Kidney epithelial cell (primary cell): ENCODE measurements around the gene PRLR. TPM values are rescaled to one million over a fixed set of nuclear protein-coding genes. Genes with fewer than 3 reads are reported as not detected.

ENCODE experiments used
- DNase-seq: peaks from one replicate; pipeline ENCODE4 v3.0.0-alpha.2; 2010; ENCODE audit warnings: low read depth
- H3K27me3 ChIP-seq: 2 replicates; pipeline ENCODE4 v1.6.0; 2011; ENCODE audit warnings: low read length; ENCODE audit not compliant: control insufficient read depth, insufficient read depth
- H3K36me3 ChIP-seq: 2 replicates; pipeline ENCODE4 v1.5.1; 2011; ENCODE audit warnings: low read length; ENCODE audit not compliant: control insufficient read depth, insufficient read depth
- H3K4me3 ChIP-seq: 2 replicates; pipeline ENCODE4 v1.5.1; 2011; ENCODE audit warnings: low read depth, mild to moderate bottlenecking, control low read depth, low read length
- total RNA-seq: library from RNA; depleted of rRNA; stranded (reverse); fragments of >200 nt; gene quantifications from 2 replicates; pipeline ENCODE4 v1.2.3, GENCODE V29; 2015
- TF ChIP-seq, protein P1 (sequence below): IDR thresholded peaks from 2 replicates; pipeline ENCODE4 v1.5.1; 2011; ENCODE audit warnings: mild to moderate bottlenecking, moderate library complexity, low read length, control low read depth, inconsistent platforms; ENCODE audit not compliant: insufficient read depth, poor library complexity, severe bottlenecking

Gene PRLR
- total RNA-seq, 1 donor from 2014 or later, result 3.8 TPM

DNA sequence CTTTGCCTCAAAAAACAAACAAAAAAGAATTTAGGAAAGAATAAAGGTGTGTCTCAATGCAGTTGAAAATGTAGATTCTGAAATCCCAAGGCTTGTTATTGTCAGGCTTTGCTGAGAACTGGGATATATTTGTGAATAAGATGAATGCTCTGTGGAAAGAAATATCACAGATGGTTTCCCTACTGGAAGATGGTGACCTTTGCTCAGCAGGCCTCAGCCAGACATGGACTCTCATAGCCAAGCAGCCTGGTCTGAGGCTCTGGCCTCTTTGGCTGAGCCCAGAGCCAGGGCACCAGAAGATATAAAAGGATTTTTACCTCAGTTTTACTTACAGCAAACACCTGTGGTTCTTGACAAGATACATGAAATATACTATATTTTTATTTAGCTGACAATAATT, 219.6 kb downstream of the PRLR start:
- no peak for DNase-seq
- no peaks in the 10 kb centered on the region for H3K36me3 ChIP-seq
- TF ChIP-seq, protein P1, sequence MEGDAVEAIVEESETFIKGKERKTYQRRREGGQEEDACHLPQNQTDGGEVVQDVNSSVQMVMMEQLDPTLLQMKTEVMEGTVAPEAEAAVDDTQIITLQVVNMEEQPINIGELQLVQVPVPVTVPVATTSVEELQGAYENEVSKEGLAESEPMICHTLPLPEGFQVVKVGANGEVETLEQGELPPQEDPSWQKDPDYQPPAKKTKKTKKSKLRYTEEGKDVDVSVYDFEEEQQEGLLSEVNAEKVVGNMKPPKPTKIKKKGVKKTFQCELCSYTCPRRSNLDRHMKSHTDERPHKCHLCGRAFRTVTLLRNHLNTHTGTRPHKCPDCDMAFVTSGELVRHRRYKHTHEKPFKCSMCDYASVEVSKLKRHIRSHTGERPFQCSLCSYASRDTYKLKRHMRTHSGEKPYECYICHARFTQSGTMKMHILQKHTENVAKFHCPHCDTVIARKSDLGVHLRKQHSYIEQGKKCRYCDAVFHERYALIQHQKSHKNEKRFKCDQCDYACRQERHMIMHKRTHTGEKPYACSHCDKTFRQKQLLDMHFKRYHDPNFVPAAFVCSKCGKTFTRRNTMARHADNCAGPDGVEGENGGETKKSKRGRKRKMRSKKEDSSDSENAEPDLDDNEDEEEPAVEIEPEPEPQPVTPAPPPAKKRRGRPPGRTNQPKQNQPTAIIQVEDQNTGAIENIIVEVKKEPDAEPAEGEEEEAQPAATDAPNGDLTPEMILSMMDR, result no peak
- H3K4me3 ChIP-seq, result no peak overlapping the region
- no peaks in the 10 kb centered on the region for H3K27me3 ChIP-seq

DNA sequence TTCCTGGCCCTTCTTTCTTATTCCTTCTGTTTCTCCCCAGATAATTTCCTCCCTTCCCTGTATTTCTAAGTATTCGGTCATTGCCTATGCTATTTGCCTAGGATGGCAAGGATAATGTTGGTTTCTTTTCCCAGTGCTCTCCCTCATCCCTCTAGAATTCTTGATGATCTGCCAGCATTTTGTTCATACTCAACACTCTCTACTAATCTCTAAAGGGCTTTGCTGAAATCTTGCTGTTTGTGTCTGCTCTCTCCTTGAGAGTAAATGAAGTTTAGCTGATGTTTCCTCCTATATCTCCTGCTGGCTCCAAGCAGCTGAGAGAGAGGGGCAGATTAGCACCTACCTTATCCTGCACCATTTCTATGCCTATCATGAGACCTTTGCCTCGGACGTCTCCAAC, 220.6 kb downstream of the PRLR start:
- H3K36me3 ChIP-seq, result no peaks in the 10 kb centered on the region
- no peak overlapping the region for H3K4me3 ChIP-seq
- no peaks in the 10 kb centered on the region for H3K27me3 ChIP-seq
- TF ChIP-seq, protein P1, result no peak
- no peak for DNase-seq

DNA sequence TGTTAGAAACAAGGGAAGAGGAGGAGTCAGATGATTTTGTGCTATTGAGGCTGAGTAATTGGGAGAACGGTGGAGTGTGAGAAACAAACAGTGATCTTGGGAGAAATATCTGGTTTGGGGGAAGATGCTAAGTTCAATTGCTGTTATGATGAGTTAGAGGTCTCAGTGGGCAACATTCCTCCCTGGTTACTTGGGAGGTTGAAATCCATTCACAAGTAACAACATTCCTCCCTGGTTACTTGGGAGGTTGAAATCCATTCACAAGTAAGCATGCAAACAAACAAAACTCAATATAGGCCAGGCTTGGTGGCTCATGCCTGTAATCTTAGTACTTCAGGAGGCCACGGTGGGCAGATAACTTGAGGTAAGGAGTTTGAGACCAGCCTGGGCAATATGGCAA, 221.3 kb downstream of the PRLR start:
- Histone ChIP-seq H3K27me3 (no peaks in the 10 kb centered on the region), H3K4me3 (no peak overlapping the region), H3K36me3 (no peaks in the 10 kb centered on the region)
- DNase-seq, result no peak
- TF ChIP-seq, protein P1, result no peak

DNA sequence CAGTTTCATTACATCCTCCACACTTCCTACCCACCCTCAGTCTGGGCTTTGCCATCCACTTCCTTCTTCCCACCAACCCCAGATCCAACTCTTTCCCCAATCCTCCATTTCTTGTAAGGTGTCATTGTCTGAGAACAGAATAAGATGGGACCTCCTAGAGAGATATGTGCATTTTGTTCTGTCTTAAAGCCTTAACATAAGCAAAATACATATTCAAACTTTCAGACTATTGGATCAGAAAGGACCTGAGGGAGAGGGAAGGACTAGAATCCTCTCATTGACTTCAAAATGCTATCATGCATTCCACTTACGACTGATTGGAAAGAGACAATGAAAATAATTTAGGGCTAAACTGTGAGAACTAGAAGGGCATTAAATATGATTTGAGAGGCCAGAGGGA, 225.5 kb downstream of the PRLR start:
- Histone ChIP-seq H3K27me3 (no peaks in the 10 kb centered on the region), H3K4me3 (no peak overlapping the region), H3K36me3 (no peaks in the 10 kb centered on the region)
- TF ChIP-seq, protein P1, result no peak
- DNase-seq, result no peak

DNA sequence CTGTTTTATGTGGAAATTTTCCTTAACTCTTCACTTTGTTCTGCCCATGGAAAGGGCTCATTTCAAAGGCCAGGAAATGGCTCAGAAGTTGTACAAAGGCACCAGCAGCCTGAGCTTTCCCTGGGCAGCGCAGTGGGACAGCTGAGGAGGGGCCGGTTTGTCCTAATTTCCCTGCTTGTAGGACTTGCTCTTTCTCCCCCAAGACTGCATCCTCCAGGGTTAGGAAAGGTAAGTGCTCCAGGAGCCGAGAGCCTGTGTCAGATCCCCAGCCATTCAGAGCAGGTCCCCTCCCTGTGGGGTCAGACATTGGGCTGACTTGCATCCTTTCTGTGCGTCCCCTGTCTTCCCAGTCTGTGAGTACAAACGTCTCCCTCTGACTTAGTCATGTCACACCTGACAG, 226.1 kb downstream of the PRLR start:
- Histone ChIP-seq H3K27me3 (no peaks in the 10 kb centered on the region), H3K4me3 (no peak overlapping the region), H3K36me3 (no peaks in the 10 kb centered on the region)
- no peak for DNase-seq
- TF ChIP-seq, protein P1, result no peak
